GM18868 (cell line): ENCODE measurements around the gene EPHA3.

ENCODE experiments used
- ATAC-seq: cut with Tn5 transposase; IDR thresholded peaks from one replicate; pipeline ENCODE4 v1.9.1; 2021; ENCODE audit warnings: mild to moderate bottlenecking, moderate library complexity; ENCODE audit not compliant: unreplicated experiment

Gene EPHA3

DNA sequence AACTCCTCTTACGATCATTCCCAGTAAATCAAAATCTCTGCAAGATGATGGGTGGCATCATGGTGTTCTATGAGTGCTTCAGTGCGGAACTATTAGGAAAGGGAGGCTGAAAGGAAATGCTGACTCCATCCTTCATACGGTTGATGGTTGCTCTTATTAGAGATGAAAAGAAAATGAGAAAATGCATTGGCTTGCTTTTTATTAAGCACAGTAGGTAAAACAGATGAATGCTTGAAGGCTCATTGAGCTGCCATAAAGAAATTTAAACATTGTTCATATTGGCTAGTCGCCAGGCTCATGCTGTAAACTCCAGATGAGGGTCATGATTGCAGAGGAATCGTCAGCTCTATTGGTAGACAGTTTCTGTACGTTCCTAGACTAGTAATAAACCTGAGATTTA lies 115.8 kb downstream of the EPHA3 start:
- ATAC-seq: no peak

DNA sequence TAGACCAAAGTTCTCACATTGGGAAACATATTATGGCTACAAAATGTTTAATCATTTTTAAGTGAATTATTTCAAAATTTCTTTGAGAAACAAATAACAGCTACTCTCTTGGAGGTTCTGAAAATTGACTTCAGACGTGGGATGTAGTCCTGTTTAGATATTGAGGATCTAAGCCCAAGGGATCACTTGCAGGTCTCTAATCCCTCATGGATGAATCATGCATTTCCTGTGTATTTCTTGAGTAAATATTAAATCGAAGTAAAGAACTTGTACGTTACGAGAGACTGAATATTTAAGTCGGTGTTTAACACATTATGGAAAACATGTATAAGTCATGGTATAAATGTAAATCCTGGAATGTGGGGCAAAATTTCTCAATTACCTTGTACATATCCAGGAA lies 119.8 kb downstream of the EPHA3 start:
- no peak for ATAC-seq

DNA sequence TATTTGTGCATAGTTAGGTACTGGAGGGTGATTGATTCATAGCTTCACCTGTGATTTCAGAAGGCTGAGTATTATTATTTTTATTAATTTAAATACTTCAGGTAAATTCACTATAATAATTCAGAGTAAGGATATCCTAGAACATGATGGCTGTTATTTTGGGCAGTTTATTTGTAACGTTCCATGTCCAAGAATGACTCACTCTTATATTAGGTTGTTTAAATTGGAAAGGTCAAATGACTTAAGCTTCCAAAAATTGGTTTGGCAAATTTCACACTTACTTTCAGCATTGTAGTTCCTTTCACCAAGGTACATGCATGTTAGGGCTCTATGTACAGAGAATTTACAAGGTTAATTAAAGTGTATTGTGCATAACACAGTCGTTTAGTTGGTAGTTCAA lies 120.2 kb downstream of the EPHA3 start:
- no peak for ATAC-seq

DNA sequence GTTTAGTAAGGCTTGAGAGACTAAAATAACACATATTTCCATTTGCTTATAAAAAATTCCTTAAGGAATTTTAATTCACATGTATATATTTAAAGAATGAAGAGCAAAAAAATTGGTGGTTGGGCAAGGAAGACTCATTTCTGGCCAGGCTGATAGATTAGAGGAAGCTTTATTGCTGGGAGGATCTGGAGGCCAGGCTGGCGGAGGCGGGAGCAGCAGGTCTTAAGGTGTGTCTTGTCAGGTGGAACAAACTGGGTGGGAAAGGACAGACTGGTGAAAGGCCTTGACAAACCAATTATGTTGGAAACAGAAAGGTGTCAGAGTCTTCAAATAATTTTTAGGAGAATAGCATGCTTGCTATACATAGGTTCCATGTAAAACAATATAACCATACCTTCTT lies 124.7 kb downstream of the EPHA3 start:
- no peak for ATAC-seq

DNA sequence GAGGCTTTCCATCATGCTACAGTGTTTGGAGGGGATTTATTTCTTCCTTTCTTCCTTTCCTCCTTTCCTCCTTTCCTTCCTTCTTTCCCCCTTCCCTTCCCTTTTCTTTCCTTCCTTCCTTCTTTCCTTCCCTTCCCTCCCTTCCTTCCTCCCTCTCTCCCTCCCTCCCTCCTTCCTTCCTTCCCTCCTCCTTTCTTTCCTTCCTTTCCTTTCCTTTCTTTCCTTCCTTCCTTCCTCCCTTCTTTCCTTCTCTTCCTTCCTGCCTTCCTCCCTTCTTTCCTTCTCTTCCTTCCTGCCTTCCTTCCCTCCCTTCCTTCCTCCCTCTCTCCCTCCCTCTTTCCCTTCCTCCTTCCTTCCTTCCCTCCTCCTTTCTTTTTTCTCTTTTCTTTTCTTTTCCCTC lies 127.2 kb downstream of the EPHA3 start:
- ATAC-seq: no peak

DNA sequence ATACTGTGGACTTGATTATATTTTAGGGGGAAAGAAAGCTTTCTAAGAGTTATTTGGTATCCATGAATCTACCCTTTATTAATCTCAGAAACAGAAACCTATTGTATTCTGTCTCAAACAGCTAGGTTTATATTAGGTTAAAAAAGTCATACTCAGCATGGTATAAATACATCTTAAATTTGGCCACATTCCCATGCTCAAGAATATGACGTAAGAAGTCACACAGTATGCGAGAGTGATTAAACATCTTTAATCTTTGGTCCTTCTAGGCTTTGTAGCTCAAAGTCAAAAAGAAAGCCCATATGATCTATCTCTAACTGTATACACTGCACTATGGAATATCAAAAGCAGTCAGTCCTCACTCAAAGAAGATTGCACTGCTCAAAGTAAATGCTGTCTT lies 131.4 kb downstream of the EPHA3 start:
- no peak for ATAC-seq

DNA sequence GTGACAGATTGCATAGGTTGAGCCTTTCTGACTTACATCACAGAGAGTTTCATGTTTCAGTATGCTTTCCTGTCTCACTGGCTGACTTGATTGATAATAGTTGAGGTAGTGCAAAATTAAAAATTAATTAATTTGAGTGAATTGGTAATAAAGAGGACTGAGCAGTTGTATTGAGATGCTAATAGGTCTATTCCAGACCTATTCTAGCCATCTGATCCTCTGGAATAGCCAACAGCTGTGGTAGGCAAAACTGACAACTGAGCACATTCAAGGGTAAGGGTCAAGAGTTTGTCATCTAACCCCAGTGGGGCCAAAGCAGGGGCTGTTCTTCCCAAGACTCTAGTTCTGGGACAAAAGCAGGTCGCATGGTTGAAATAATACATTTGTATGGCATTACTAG lies 132.4 kb downstream of the EPHA3 start:
- ATAC-seq: no peak

DNA sequence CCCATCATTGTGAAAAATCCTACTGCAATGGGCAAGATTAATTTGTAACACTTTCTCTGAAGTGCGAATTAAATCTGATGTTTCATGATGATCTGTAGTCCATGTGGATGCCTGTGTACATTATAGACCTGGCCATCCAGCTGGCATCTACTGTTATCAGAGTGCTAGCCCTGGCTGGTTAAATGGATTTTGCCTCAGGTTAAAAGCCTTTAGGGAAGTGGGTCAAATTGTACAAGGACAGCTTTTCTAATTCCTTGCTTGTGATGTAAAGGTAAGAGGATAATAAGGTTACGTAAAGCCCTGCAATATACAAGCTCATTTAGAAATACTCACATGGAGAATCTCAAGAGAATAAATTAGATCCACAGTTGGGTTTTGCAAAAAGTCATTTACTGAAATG lies 138.2 kb downstream of the EPHA3 start:
- no peak for ATAC-seq

DNA sequence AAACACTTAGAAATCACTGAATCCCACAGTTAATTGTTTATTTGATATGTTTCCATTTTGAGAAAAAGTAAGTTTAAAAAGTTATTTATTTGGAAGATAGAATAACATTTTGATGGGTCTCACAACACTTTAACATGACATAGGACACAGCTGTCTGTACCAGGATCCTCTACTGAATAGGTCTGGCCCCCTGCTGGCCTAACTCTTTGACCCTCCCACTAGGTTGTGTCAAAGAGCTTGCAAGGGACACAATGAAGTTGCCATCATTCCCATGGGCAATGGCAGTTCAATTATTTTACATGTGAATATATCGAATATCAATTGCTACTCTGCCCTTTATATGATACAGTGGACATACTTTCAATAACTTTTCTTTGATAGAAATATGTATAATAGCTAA lies 138.9 kb downstream of the EPHA3 start:
- ATAC-seq: no peak

DNA sequence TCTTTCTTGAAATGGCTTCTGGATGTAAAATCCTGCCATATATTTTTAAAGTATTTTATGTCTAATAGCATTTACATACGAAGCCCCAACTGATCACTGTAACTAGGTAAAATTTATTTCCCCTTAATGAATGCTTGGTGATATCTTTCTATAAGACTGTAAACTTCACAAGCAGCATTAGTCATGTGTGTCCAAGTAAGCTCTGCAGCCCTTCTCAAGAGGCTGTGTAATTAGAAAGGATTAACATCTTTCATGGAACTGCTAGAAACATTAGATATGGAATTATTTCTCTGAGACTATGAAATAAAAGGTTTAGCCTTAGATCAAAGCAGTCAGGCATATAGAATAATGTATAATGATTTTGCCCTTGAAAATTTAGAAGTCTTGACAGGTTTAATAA lies 143.3 kb downstream of the EPHA3 start:
- ATAC-seq: no peak

DNA sequence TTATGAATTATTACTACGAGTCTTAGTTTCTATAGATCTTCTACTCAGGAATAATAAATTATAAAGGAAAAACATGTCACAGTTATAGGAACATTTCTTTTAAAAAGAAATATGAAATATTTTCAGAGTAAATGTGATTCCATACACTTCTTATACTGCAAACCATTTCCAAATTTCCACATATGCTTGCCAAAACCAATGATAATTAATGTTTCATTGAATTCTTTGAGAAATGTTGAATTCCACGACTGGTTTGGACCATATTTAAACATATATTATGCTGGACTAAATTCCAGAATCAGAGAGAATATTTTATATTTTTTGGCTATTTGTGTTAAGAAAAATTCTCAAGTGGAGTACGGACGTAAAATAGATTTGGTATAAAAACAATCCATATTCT lies 144.6 kb downstream of the EPHA3 start:
- no peak for ATAC-seq

DNA sequence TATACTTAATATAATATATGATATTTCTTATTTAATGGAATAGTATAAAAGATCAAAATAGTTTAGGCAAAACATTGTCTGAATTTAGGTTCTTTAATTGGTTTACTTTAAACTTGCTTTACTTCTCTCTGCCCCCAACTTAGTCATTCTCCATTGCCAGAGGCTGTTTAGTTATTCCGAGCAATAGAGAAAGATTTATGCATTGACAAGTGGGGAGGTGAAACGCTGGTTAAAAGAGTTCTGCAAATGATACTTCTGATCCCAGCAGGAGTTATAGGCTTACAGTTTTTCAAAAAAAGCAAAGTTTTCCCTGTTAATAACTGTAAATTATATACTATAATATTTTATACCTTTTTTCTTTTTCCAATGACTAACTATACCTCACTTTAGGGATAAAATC lies 145.4 kb downstream of the EPHA3 start:
- no peak for ATAC-seq

DNA sequence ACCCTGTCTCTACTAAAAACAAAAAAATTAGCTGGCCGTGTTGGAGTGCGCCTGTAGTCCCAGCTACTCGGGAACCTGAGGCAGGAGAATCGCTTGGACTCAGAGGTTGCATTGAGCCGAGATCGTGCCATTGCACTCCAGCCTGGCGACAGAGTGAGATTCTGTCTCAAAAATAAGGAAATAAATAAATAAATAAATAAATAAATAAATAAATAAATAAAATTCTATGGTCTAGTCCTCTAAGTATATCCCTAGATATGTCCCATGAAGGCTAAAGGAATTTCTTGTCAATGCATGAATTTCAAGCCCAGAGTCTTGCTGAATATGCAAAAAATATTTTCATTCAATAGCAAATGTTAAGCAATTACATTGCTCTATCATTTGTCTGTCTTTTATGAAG lies 149.0 kb downstream of the EPHA3 start:
- no peak for ATAC-seq

DNA sequence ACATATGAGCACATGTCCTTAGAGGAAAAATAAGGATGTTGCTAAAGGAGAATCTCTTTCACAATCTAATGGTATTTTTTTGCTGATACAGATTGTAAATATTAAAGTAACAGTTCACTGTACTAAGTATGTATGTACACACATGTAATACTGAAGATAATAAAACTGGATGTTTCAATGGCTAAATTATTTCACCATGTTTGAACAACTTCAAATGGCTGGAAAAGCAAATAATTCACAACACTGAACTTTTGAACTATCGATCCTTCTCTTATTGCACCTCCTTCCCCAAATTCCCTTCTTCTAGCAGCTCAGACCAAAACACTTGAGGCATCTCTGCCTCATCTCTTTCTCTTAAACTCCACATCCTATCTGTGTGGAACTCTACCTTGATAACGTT lies 149.5 kb downstream of the EPHA3 start:
- ATAC-seq: no peak

DNA sequence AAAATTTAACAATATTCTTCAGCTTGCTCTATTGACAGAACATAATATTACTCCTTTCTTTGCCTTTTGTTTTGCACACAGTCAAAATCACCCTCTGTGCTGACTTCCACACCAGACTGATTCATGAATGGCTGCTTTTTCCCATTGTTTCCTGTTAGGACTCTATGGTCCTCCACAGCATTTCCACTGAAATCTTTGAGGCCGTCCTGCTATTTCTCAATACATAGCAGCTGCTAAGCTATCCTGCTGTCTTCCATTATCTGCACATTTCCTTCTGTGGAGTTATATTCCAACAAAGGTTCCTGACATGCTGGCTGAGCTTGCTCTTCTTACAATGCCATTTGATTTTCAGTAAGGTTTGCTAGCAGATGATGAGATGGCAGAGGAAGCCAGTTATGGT lies 153.3 kb downstream of the EPHA3 start:
- ATAC-seq: no peak

DNA sequence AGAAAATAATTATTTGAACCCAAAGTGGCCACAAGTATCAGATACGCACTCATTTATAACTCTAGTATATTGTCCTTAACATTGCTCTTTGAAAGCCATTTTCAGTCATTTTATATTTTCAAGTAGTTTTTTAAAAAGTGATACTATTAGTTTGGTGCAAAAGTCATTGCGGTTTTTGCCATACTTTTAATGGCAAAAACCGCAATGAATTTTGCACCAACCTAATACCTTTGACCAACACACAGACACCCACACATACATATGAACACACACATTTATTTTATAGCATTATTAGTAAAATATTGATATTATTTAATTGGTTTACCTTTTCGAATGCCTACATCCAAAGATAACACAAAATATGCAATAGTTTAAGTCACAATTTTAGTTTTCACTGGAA lies 154.3 kb downstream of the EPHA3 start:
- no peak for ATAC-seq

DNA sequence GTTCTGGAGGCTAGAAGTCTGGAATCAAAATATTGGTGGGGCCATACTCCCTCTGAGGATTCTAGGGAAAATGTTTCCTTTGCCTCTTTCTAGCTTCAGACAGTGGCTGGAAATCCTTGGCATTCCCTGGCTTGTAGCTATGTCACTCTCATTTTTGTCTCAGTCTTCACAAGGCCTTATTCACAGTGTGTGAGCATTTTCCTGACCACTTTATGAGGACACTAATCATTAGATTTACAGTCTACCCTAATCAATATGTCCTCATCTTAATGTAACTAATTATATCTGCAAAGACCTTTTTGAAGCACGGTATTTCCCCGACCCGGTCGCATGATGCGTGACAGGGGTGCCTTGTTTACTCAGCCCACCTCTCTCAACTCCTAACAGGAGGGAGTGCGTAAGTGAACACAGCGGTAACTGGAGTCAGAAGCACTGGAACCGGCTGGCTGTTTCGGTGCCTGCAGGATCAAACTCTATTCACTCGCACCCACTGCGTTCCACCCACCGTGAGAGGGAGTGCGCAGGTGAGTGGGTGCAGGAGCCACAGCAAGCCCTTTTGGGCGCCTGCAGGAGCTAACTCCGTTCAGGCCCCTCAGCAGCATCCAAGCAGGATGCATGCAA lies 155.0 kb downstream of the EPHA3 start:
- no peak for ATAC-seq

DNA sequence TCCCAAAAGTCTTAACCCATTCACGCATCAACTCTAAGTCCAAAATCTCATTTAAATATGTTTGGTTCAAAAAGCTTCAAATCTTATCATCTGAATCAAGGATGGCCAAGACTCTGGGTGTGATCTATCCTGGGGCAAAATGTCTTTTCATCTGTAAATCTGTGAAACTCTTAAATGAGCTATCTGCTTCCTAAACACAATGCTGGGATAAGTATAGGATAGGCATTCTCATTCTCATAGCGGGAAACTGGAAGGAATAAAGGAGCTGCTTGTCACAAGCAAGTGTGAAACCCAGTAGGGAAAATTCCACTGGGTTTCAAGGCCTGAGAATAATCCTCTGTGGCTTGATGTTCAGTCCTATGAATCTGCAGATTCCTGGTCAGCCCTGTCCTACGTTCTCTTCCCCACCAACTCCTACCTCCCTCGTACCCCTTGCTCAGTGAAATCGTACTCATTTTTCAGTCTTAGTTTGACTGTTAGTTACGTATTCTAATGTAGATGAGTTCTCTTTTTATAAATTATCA lies 156.7 kb downstream of the EPHA3 start:
- no peak for ATAC-seq

DNA sequence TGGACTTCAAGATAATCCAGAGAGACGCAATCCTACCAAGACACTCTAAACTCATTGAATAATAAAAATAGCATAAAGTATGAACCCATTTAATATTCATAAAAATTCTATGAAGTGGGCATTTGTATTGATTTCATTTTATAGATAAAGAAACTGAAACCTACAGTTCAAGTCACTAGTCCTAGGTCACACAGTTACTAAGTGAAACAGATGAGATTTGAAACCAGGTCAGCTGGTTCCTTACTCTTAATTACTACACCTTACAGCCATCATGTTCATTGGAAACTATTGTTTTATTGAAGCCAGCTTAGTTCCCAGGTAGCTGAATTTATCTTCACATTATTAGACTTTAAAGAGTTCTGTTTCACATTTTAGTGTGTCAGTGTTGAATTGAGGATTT lies 158.7 kb downstream of the EPHA3 start:
- ATAC-seq: no peak

DNA sequence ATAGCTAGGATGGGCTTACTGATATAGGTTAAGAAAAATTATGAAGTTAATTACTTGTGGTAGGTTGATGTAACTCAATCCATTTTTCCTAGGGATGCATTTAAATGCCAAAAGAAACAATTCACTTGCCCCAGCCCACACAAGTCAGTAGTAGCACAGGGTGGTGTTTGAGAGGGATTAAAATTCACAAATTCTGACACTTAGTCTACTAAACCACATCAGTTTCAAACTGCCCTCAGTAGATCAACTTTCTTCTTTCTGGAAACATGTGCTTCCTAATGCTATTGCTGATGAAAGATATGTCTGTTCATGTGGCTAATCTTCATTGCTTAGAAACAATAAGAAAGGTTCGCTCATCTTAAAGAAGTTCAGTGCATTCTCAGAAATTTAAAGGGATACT lies 160.6 kb downstream of the EPHA3 start:
- ATAC-seq: no peak

DNA sequence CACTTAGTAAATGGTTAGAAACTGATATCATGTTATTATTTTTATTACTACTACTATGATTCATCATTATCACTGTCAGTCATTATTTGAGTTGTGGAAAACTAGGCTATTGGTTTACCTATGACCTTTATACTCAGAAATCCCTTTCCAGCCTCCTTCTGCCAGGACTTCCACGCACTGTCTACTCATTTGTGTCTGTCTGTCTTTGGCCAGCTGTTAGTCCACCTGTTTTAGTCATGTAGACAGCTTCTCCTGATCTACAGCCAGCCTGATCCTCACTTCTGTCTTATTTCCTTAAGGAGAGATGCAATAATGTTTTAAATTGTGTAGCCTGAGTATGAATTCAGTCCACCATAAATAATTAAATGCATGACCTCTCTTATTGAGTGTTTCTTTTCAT lies 162.8 kb downstream of the EPHA3 start:
- ATAC-seq: no peak

DNA sequence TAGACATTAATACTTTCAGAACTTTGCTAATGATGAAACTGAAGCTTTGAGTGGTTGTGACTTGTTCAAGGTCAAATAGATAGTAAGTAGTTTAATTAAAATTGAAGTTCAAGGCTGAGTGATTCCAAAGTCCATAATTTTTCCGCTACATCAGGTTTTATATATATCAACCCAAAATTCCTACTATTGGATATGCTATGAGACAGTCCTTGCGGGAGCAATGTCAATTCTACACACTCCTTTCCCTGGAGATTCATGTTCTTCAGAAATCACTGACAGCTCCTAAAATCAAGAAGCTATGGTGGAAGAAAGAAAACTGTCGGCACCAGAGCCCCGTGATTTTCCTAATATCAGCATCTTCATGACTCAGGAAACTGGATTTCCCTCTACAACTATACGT lies 167.6 kb downstream of the EPHA3 start:
- no peak for ATAC-seq

DNA sequence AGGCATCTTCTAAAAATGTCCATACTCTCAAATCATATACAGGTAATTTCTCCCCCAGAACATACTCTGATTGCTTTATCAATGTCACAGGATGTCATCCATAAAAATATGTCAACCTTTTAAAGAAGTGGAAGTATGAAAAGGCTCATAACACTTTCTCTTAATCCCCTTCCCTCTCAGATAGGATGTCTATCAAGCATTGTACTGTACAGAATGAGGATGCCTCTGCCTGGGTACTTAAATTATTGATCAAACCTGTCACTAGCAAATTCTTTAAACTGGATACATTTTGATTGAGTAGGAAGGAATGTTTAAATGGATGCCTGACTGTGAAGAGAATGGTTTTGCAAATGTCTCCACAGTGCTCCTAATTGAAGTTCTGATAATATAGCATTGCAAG lies 168.7 kb downstream of the EPHA3 start:
- no peak for ATAC-seq
